Prostate gland (tissue), 2 donors: Measurements from ENCODE around the gene CLASP1. TPM values are rescaled to one million over a fixed set of nuclear protein-coding genes. Genes with fewer than 3 reads are reported as not detected.

Experiments
- DNase-seq: peaks from one replicate; pipeline ENCODE4 v3.0.0-alpha.2; 2019; ENCODE audit warnings: low spot score
- H3K27ac ChIP-seq, 2 donors: fragments of 200-600 bp; sonication (generic); 2 replicates each; pipeline ENCODE4 v1.5.1; 2017 to 2019
- H3K27me3 ChIP-seq: fragments of 200-600 bp; sonication (generic); replicated peaks from 2 replicates; pipeline ENCODE4 v1.5.1; 2019; ENCODE audit not compliant: insufficient read depth
- H3K36me3 ChIP-seq, 2 donors: fragments of 200-600 bp; sonication (generic); 1 replicate in 1 of 2; 2 replicates in 1 of 2; pipeline versions ENCODE4 v1.5.1 to v1.8.1; 2017 to 2019
- H3K4me1 ChIP-seq: fragments of 200-600 bp; sonication (generic); replicated peaks from 2 replicates; pipeline ENCODE4 v1.5.1; 2019
- H3K4me3 ChIP-seq, 2 donors: fragments of 200-600 bp; sonication (generic); 2 replicates each; pipeline ENCODE4 v1.5.1; 2017 to 2019
- H3K9me3 ChIP-seq: fragments of 200-600 bp; sonication (generic); 2 replicates; pipeline ENCODE4 v1.5.1; 2017
- POLR2A ChIP-seq: fragments of 450-650 bp; IDR thresholded peaks from one replicate; pipeline ENCODE4 v1.6.1; 2016; ENCODE audit warnings: antibody characterized with exemption, mild to moderate bottlenecking
- POLR2AphosphoS5 ChIP-seq: sonication (generic); formaldehyde crosslinking; IDR thresholded peaks from one replicate; pipeline ENCODE4 v1.6.1; 2017; ENCODE audit warnings: antibody characterized with exemption
- WGBS: methylation state at CpG from one replicate; pipeline ENCODE4 v1.1.5; 2018; 5-methylcytosine and 5-hydroxymethylcytosine counted together
- intact Hi-C: fragments of 100-400 bp; cut with DNase I; formaldehyde crosslinking; loops from one replicate; pipeline ENCODE4 v1.14.2; 2022
- total RNA-seq, 2 donors: library from RNA; depleted of rRNA; stranded (reverse); fragments of >200 nt; gene quantifications; one replicate each; pipeline ENCODE4 v1.1.0, GENCODE V29; 2016
- TF ChIP-seq, protein P1 (sequence below), 4 experiments: fragments of 200-600 bp in 2 of 4; fragments of 450-650 bp in 2 of 4; sonication (generic) in 2 of 4; IDR thresholded peaks; 1 replicate in 3 of 4; 2 replicates in 1 of 4; pipeline ENCODE4 v1.5.1; 2016 to 2019; ENCODE audit warnings: antibody characterized with exemption in 4 of 4, mild to moderate bottlenecking in 2 of 4, moderate library complexity in 2 of 4

Gene CLASP1
- total RNA-seq, 2 donors from 2014 or later = 44.4 to 90.2 TPM

GRCh38 chr2:121504316-121504715, 144.9 kb downstream of the CLASP1 start:
- Histone ChIP-seq H3K9me3 (no peaks in the 10 kb centered on the region), H3K27ac (no peak overlapping the region), H3K4me3 (no peak overlapping the region), H3K36me3 (no peaks in the 10 kb centered on the region), H3K27me3 (no peaks in the 10 kb centered on the region), H3K4me1 (no peaks in the 10 kb centered on the region)
- WGBS = 100% methylated on average over 2 of the region's 2 CpGs
- TF ChIP-seq POLR2A (no peak), POLR2AphosphoS5 (no peak)
- TF ChIP-seq, protein P1, sequence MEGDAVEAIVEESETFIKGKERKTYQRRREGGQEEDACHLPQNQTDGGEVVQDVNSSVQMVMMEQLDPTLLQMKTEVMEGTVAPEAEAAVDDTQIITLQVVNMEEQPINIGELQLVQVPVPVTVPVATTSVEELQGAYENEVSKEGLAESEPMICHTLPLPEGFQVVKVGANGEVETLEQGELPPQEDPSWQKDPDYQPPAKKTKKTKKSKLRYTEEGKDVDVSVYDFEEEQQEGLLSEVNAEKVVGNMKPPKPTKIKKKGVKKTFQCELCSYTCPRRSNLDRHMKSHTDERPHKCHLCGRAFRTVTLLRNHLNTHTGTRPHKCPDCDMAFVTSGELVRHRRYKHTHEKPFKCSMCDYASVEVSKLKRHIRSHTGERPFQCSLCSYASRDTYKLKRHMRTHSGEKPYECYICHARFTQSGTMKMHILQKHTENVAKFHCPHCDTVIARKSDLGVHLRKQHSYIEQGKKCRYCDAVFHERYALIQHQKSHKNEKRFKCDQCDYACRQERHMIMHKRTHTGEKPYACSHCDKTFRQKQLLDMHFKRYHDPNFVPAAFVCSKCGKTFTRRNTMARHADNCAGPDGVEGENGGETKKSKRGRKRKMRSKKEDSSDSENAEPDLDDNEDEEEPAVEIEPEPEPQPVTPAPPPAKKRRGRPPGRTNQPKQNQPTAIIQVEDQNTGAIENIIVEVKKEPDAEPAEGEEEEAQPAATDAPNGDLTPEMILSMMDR (IDR thresholded peaks at IDR 0.05) = no peak
- intact Hi-C loops = no loop called here
- no peak for DNase-seq

GRCh38 chr2:121502781-121503180, 146.5 kb downstream of the CLASP1 start:
- Histone ChIP-seq H3K4me3 (no peak overlapping the region), H3K36me3 (no peaks in the 10 kb centered on the region), H3K4me1 (no peaks in the 10 kb centered on the region), H3K27me3 (no peaks in the 10 kb centered on the region), H3K9me3 (no peaks in the 10 kb centered on the region), H3K27ac (no peak overlapping the region)
- 90% methylated on average over 3 of the region's 3 CpGs for WGBS
- no peak for DNase-seq
- TF ChIP-seq POLR2AphosphoS5 (no peak), POLR2A (no peak)
- TF ChIP-seq, protein P1 (IDR thresholded peaks at IDR 0.05) = no peak
- intact Hi-C loops = no loop called here

DNA sequence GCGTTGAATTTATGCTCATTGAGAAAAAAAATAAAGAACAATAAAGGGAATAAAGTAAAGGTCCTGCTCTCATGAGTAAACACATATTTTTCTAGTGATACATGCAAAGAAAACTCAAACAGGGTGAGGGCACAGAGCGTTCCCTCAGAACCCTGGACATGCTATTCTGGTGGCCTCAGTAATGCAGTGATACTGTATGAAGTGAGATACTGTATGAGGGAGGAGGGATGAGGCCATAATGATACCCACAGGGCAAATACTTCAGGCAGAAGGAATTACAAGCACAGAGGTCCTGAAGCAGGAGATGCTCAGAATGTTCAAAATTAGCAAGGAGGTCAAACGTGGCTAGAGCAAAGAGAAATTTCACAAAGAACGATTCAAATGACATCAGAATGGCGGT, 147.0 kb downstream of the CLASP1 start:
- WGBS = 67% methylated on average over 5 of the region's 5 CpGs
- no peaks in the 10 kb centered on the region for H3K27me3 ChIP-seq
- H3K9me3 ChIP-seq = no peaks in the 10 kb centered on the region
- TF ChIP-seq POLR2AphosphoS5 (no peak), POLR2A (no peak)
- TF ChIP-seq, protein P1 (IDR thresholded peaks at IDR 0.05) = no peak
- H3K4me1 ChIP-seq = no peaks in the 10 kb centered on the region
- H3K36me3 ChIP-seq = no peaks in the 10 kb centered on the region
- DNase-seq = no peak
- no peak overlapping the region for H3K27ac ChIP-seq
- intact Hi-C loops = no loop called here
- no peak overlapping the region for H3K4me3 ChIP-seq

GRCh38 chr2:121501554-121501953, 147.7 kb downstream of the CLASP1 start:
- Histone ChIP-seq H3K9me3 (no peaks in the 10 kb centered on the region), H3K27ac (peak overlapping the region; percentile 23 to 35), H3K4me3 (no peak overlapping the region), H3K36me3 (no peaks in the 10 kb centered on the region), H3K4me1 (no peaks in the 10 kb centered on the region), H3K27me3 (no peaks in the 10 kb centered on the region)
- 58% methylated on average over 2 of the region's 2 CpGs for WGBS
- TF ChIP-seq POLR2A = no peak
- TF ChIP-seq, protein P1 (IDR thresholded peaks at IDR 0.05) = no peak
- no peak for DNase-seq
- intact Hi-C loops = no loop called here

GRCh38 chr2:121501031-121501430, 148.2 kb downstream of the CLASP1 start:
- Histone ChIP-seq H3K4me3 (no peak overlapping the region), H3K9me3 (no peaks in the 10 kb centered on the region), H3K27ac (peak overlapping the region; percentile 23 to 35), H3K36me3 (no peaks in the 10 kb centered on the region), H3K4me1 (no peaks in the 10 kb centered on the region), H3K27me3 (no peaks in the 10 kb centered on the region)
- TF ChIP-seq POLR2A = no peak
- TF ChIP-seq, protein P1 (IDR thresholded peaks at IDR 0.05) = no peak
- no peak for TF ChIP-seq POLR2AphosphoS5
- 23% methylated on average over 1 of the region's 1 CpG for WGBS
- intact Hi-C loops = no loop called here
- no peak for DNase-seq
